C4-2B (cell line): Measurements from ENCODE around the gene BTC.

Experiments used
- ZFX ChIP-seq: fragments of 450-650 bp; IDR thresholded peaks from 2 replicates; pipeline ENCODE4 v1.6.1; 2017
- TF ChIP-seq, protein P1 (sequence below): fragments of 450-650 bp; conservative IDR thresholded peaks from 2 replicates; pipeline ENCODE4 v1.5.1; 2017; ENCODE audit warnings: mild to moderate bottlenecking

GRCh38 chr4:74838746-74839370, 44.5 kb upstream of the BTC start:
- TF ChIP-seq, protein P1, sequence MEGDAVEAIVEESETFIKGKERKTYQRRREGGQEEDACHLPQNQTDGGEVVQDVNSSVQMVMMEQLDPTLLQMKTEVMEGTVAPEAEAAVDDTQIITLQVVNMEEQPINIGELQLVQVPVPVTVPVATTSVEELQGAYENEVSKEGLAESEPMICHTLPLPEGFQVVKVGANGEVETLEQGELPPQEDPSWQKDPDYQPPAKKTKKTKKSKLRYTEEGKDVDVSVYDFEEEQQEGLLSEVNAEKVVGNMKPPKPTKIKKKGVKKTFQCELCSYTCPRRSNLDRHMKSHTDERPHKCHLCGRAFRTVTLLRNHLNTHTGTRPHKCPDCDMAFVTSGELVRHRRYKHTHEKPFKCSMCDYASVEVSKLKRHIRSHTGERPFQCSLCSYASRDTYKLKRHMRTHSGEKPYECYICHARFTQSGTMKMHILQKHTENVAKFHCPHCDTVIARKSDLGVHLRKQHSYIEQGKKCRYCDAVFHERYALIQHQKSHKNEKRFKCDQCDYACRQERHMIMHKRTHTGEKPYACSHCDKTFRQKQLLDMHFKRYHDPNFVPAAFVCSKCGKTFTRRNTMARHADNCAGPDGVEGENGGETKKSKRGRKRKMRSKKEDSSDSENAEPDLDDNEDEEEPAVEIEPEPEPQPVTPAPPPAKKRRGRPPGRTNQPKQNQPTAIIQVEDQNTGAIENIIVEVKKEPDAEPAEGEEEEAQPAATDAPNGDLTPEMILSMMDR, result no peak
- TF ChIP-seq ZFX, result no peak
